Esophagus (tissue), 2 donors: ENCODE measurements around the gene CBX7. TPM values are rescaled to one million over a fixed set of nuclear protein-coding genes. Genes with fewer than 3 reads are reported as not detected.

Experiments used
- H3K27ac ChIP-seq, 2 donors: one replicate each; pipeline ENCODE4 v1.5.1; 2013; ENCODE audit warnings: low read depth in 2 of 2, mild to moderate bottlenecking in 2 of 2, inconsistent platforms in 1 of 2, low read length in 1 of 2, moderate library complexity in 1 of 2
- H3K27me3 ChIP-seq, 2 donors: one replicate each; pipeline ENCODE4 v1.6.1; 2013; ENCODE audit warnings: low read length in 2 of 2, control low read depth in 1 of 2, mild to moderate bottlenecking in 1 of 2; ENCODE audit not compliant: insufficient read depth in 2 of 2, control insufficient read depth in 1 of 2
- H3K36me3 ChIP-seq, 2 donors: one replicate each; pipeline ENCODE4 v1.6.1; 2013; ENCODE audit warnings: low read length in 1 of 2; ENCODE audit not compliant: control insufficient read depth in 2 of 2, insufficient read depth in 2 of 2
- H3K4me1 ChIP-seq, 2 donors: one replicate each; pipeline ENCODE4 v1.6.1; 2013; ENCODE audit warnings: low read length in 1 of 2; ENCODE audit not compliant: control insufficient read depth in 2 of 2, insufficient read depth in 2 of 2
- H3K4me3 ChIP-seq, 2 donors: one replicate each; pipeline ENCODE4 v1.5.1; 2013; ENCODE audit warnings: low read length in 2 of 2, mild to moderate bottlenecking in 2 of 2, low read depth in 1 of 2, moderate library complexity in 1 of 2
- H3K9me3 ChIP-seq, 2 donors: one replicate each; pipeline ENCODE4 v1.6.1; 2013; ENCODE audit warnings: mild to moderate bottlenecking in 2 of 2, low read depth in 1 of 2, low read length in 1 of 2, moderate library complexity in 1 of 2; ENCODE audit not compliant: control insufficient read depth in 2 of 2, insufficient read depth in 1 of 2
- WGBS, 2 donors: extraction: QIAGEN DNeasy Blood & Tissue Kit; methylation state at CpG; one replicate each; pipeline ENCODE4 v1.1.7; 2013; 5-methylcytosine and 5-hydroxymethylcytosine counted together
- polyA plus RNA-seq, 2 donors: library from polyadenylated mRNA; stranded (reverse); fragments of 200-250 nt; gene quantifications; one replicate each; pipeline ENCODE4 v1.2.3, GENCODE V29; 2013
- donor health status: healthy with polysubstance abuse.
- donor health status: Bipolar disorder and iron deficiency.

The CBX7 gene
- polyA plus RNA-seq, 2 donors: 12.2 to 19.1 TPM

DNA sequence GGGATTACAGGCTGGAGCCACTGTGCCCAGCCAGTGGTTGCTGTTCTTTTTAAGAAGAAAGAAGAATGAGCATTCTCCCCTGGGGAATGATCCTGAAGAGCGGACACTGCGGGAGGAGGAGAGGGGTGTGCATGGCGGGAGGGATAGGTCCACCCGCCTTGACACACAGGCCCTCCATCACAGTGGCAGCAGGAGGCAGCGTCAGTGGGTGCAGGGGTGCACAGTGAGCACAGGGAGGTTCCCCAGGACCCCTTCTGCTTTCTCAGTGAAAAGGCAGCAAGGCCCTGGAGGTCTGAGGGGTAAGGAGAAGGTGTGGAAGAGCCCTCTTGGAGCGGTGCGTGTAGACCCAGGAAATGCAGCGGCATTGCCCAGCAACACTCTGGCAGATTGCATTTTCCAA, 28.9 kb upstream of the CBX7 start:
- 96 to 97% methylated on average over 8 of the region's 8 CpGs for WGBS, 2 donors
- Histone ChIP-seq H3K4me1 (peaks cover 0 to 5% of the 10 kb centered on the region in 2 donors), H3K9me3 (peaks cover 7% of the 10 kb centered on the region in 2 donors), H3K27ac (no peak overlapping the region), H3K27me3 (no peaks in the 10 kb centered on the region), H3K4me3 (no peak overlapping the region), H3K36me3 (no peaks in the 10 kb centered on the region)

GRCh38 chr22:39179841-39180335, 27.4 kb upstream of the CBX7 start:
- Histone ChIP-seq H3K27ac (no peak overlapping the region), H3K4me1 (peaks cover 0 to 14% of the 10 kb centered on the region in 2 donors), H3K36me3 (no peaks in the 10 kb centered on the region), H3K4me3 (no peak overlapping the region), H3K9me3 (peaks cover 7% of the 10 kb centered on the region in 2 donors), H3K27me3 (no peaks in the 10 kb centered on the region)
- WGBS, 2 donors: 71 to 76% methylated on average over 19 to 21 of the region's 21 CpGs

DNA sequence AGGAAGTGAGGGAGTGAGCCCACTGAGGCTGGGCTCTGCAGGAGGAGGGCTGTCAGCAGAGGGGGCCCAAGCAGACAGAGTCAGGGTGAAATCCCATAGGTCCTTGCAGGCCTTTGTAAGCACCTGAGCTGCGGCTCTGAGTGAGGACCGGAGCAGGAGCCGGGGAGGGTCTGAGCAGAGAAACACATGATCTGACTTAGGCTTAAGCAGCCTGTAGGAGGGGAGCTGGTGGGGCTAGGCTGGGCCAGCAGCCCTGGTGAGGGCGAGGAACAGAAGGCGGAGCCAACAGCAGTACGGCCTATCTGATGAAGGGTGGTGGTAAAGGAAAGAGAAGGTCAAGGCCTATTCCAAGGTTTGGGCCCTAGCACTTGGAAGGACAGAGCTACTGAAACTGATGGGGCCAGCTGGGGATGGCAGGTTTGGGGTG, 26.9 kb upstream of the CBX7 start:
- Histone ChIP-seq H3K27ac (no peak overlapping the region), H3K4me1 (peaks cover 0 to 13% of the 10 kb centered on the region in 2 donors)
- WGBS, 2 donors: 76 to 87% methylated on average over 6 of the region's 6 CpGs

GRCh38 chr22:39178206-39179111, 26.0 kb upstream of the CBX7 start:
- Histone ChIP-seq H3K4me3 (no peak overlapping the region), H3K4me1 (peaks cover 0 to 15% of the 10 kb centered on the region in 2 donors)

More for the DNA sequence above, 26.9 kb upstream of the CBX7 start:
- Histone ChIP-seq H3K36me3 (no peaks in the 10 kb centered on the region), H3K27me3 (no peaks in the 10 kb centered on the region), H3K9me3 (peaks cover 7% of the 10 kb centered on the region in 2 donors), H3K4me3 (no peak overlapping the region)

DNA sequence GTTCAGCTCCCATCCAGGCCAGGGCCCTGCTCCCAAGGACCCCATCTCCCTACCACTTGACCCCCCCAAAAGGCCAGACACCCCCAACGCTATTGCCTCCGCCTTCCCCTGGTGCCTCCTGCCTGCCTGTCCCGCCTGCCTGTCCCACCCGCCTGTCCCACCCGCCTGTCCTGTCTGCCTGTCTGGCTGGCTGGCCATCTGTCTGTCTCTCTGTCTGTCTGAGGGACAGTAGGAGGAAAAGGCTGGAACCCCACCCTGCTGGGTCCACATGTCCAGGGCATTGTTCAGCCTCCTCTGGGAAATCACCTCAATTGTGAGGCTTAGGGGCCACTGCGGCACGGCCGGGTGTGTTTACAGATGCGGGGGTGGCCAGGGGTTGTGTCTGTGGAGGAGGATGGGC, 25.3 kb upstream of the CBX7 start:
- Histone ChIP-seq H3K4me1 (peaks cover 0 to 15% of the 10 kb centered on the region in 2 donors), H3K27ac (peak overlapping the region in 1 of 2 donors; percentile 27), H3K36me3 (no peaks in the 10 kb centered on the region), H3K4me3 (no peak overlapping the region), H3K27me3 (no peaks in the 10 kb centered on the region), H3K9me3 (peaks cover 7% of the 10 kb centered on the region in 2 donors)
- 86 to 88% methylated on average over 9 of the region's 9 CpGs for WGBS, 2 donors

More at GRCh38 chr22:39178206-39179111, 26.0 kb upstream of the CBX7 start:
- peaks cover 7% of the 10 kb centered on the region in 2 donors for H3K9me3 ChIP-seq
- H3K36me3 ChIP-seq: no peaks in the 10 kb centered on the region
- H3K27ac ChIP-seq: peak overlapping the region in 1 of 2 donors; percentile 27
- no peaks in the 10 kb centered on the region for H3K27me3 ChIP-seq
- WGBS, 2 donors: 85 to 86% methylated on average over 19 of the region's 19 CpGs

DNA sequence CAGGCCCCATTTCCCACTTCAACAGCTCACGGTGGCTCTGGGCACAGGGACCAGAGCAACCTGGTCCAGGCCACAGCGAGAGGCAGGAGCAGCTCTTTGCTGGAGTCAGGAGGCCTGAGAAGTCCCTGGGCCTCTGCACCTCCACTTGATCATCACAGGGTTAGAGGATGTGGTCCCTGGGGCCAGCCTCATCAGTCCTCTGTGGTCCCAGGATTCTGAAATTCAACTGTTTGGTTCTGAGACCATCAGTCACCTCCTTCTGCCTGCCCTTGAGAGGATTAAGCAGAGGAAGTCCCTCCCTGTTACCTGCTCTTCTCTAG, 24.9 kb upstream of the CBX7 start:
- peak overlapping the region; percentile 2 to 13 for H3K27ac ChIP-seq
- peaks cover 7% of the 10 kb centered on the region in 2 donors for H3K9me3 ChIP-seq
- H3K4me1 ChIP-seq: peaks cover 0 to 15% of the 10 kb centered on the region in 2 donors
- H3K4me3 ChIP-seq: no peak overlapping the region
- H3K36me3 ChIP-seq: no peaks in the 10 kb centered on the region
- 91 to 94% methylated on average over 2 of the region's 2 CpGs for WGBS, 2 donors
- no peaks in the 10 kb centered on the region for H3K27me3 ChIP-seq

DNA sequence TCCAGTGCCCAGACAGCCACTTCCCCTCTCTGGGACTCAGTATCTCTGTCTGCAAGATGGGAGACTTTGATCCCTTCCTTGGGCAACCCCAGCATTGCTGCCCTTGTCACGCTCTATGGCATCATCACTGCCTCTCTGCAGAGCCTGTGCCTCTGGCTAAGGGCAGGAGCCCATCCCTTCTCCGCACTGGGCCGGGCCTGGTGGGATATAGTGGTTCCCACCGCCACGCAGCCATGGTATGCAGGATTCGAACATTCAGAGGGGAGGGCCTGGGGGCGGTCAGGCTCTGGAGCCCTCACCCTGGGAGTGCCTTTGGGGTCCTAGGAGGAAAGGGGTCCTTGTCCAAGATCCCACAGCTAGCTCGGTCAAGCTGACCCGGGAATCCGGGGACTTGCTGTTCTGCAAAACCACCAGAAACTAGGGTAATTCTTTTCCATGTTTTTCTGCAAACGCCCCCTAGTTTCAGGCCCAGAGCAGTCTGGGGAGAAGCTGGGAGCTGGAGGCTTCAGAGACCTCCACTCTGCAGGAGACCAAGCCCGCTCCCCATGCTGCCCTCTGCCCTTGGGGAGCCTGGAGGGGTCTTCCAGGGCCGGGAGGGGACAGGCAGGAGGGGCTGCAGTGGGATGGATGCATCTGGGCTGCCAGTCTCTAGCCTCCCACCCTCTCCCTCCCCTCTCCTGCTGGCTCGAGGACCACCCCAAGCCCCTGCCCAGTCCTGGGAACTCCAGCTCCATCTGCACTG, 24.4 kb upstream of the CBX7 start:
- peak overlapping the region; percentile 25 to 59 for H3K27ac ChIP-seq
- no peaks in the 10 kb centered on the region for H3K27me3 ChIP-seq
- 87 to 91% methylated on average over 14 of the region's 14 CpGs for WGBS, 2 donors
- no peaks in the 10 kb centered on the region for H3K36me3 ChIP-seq
- H3K4me1 ChIP-seq: peaks cover 0 to 15% of the 10 kb centered on the region in 2 donors
- peaks cover 7% of the 10 kb centered on the region in 2 donors for H3K9me3 ChIP-seq
- H3K4me3 ChIP-seq: no peak overlapping the region

DNA sequence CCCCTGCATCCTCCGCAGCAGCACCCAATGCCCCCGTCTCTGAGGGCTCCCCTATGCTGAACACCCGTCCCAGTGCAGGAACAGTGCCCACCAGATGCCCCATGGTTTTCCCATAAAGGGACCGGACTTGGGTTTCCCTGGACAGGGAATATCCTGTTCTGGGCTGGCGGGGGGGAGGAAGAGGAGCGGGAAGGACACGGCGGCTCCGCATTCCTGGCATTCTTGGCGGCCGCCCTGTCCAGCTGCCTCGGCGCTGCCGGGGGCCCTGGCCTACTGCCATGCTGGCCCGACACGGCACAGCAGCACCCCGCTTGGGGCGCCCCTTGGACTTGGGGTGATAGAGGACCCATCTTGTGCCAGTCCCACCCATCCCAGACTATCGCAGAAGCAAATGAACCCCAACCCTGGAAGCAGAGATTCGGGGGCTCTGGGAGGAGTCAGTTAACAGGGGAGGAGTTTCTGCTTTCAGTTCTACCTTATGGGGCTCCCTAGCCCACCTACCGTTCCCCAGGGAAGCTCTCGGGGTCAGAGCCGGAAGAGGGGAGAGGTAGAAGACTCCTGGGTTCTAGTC, 23.7 kb upstream of the CBX7 start:
- H3K4me1 ChIP-seq: peaks cover 0 to 15% of the 10 kb centered on the region in 2 donors
- no peaks in the 10 kb centered on the region for H3K27me3 ChIP-seq

More for the DNA sequence above, 23.7 kb upstream of the CBX7 start:
- Histone ChIP-seq H3K9me3 (peaks cover under 1% of the 10 kb centered on the region in 2 donors), H3K36me3 (no peaks in the 10 kb centered on the region), H3K4me3 (no peak overlapping the region), H3K27ac (peak overlapping the region; percentile 58 to 62)
- WGBS, 2 donors: 31 to 37% methylated on average over 23 of the region's 23 CpGs
